Myocyte (in vitro differentiated cells): ENCODE data around the gene TANGO2. TPM values are rescaled to one million over a fixed set of nuclear protein-coding genes. Genes with fewer than 3 reads are reported as not detected.

Experiments
- DNase-seq: peaks from one replicate; pipeline ENCODE4 v3.0.0-alpha.2; 2012; ENCODE audit warnings: low read depth
- total RNA-seq: library from RNA; depleted of rRNA; stranded (reverse); fragments of >200 nt; gene quantifications from 2 replicates; pipeline ENCODE4 v1.2.3, GENCODE V29; 2014

Gene TANGO2
- total RNA-seq, 1 donor from 2014 or later: 39.0 TPM

DNA sequence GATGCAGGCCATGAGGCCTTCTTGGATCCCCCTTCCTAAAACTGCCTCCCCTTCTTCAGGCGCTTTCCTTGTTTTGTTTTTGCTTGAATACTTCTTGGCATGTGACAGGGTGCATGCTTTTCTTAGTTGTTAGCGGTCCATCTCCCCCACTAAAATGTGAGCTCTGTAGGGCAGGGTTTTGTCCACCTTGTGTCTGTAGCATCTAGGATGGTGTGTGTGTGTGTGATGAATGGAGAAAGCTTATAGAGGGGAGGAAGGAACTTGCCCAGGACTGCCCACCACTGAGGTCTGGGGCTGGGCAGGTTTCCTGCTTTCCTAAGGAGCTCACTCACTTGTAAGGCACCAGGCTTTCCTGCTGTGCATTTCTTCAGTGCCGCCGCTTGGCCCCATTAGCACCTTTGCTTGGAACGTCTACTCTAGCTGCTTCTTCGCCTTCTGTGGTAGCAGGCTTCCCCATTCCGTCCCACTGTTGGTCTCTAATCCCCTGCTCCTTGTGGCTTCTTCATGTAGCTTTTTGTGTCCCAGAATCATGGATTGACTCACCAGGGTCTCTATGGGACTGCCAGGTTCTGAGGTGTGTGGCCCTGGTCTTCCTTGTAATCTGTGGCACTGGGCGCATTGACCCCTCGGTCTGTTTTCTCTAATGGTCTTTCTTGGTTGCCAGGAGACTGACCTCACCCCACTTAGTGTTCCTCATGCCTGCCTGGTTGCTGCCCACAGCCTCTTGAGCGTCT, 62.4 kb downstream of the TANGO2 start:
- no peak for DNase-seq

DNA sequence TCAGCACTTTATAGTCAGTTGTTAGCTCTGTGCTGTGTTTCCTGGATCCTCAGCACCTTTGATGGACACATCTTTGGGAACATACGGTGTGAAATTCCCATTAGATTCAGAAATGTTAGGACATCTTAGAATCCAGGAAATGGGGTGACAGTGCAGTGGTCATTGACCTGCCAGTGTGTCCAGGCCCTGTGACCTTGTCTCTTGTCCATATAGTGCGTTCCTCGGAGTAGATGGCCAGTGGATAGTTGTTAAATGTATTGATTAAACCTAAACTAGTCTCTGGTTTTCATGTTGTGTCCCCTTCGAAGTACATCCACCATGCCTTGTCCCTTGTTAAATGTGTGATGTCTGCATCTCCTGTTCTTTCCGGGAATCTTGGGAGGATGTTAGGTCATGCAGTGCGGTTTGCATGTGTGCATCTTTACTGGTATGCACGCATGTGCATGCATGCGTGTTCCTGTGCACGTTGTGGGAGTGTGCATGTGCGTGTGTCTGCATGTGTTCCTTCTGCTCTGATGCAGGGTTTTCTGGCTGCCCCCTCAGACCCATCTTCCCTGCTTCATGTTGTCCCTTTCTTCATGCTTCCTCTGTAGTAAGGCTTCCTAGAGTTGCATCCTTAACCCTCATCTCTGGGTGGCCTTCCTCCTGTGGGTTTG, 63.1 kb downstream of the TANGO2 start:
- DNase-seq: no peak

DNA sequence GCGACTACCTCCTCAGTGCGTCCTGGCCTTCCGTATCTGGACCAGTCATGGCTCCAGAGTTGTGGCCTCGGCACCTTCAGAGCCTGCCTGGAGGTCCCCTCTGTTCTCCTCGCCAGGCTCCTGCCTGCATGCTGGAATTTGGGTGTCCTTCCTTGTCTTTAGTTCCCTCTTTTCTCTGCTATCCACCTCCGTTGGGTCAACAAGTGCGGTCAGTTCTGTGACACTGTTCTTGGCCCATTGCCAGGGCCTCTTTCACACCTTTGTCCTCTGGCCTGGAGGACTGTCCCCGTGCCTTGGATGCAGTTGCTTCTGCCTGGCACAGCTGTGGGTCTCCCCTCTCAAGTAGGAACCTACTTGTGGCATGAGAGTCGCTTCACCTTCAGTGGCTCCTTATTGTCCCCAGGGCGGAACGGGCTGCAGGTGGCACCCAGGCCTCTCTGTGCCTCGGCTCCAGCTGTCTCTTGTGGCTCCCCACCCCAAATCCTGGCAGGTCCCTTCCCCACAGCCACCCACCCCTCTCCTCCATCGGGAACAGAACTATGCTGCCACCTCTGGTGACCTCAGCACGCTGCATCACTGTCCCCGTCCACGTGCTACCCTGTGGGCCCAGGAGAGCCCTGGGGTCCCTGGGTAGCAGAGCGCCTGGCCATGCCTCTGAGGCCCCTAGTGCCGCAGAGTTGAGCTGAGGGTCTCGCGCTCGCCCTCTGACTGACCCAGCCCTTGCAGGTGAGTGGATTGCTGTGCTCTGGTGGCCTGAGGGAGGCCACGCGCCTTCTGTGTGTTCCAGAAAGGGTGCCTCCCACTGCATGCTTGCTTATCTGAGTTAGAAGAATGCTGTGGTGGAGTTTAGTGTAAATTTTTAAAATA, 63.9 kb downstream of the TANGO2 start:
- no peak for DNase-seq

- DNase-seq: no peak
Observed at GRCh38 chr22:20085651-20086050, 64.7 kb downstream of the TANGO2 start.

- no peak for DNase-seq
Observed at GRCh38 chr22:20086101-20086599, 65.2 kb downstream of the TANGO2 start.

DNA sequence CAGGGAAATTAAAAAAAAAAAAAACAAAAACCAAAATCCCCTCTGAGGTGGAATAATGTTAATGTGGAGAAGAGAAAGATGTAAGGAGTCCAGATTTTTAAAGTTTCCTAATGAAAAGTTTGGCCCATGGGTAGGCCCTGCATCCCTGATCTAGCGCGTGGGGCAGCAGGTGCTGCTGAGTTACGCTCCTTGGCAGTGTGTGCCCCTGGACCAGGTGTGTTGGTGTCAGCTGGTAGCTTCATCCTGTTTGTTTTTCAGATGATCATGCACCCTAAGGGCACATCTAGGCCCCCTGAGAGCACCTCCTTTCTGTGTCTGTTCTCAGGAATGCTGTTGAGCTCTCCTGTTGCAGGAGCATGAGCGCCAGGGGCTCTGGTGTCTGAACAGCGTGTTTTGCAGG, 65.9 kb downstream of the TANGO2 start:
- DNase-seq: no peak

DNA sequence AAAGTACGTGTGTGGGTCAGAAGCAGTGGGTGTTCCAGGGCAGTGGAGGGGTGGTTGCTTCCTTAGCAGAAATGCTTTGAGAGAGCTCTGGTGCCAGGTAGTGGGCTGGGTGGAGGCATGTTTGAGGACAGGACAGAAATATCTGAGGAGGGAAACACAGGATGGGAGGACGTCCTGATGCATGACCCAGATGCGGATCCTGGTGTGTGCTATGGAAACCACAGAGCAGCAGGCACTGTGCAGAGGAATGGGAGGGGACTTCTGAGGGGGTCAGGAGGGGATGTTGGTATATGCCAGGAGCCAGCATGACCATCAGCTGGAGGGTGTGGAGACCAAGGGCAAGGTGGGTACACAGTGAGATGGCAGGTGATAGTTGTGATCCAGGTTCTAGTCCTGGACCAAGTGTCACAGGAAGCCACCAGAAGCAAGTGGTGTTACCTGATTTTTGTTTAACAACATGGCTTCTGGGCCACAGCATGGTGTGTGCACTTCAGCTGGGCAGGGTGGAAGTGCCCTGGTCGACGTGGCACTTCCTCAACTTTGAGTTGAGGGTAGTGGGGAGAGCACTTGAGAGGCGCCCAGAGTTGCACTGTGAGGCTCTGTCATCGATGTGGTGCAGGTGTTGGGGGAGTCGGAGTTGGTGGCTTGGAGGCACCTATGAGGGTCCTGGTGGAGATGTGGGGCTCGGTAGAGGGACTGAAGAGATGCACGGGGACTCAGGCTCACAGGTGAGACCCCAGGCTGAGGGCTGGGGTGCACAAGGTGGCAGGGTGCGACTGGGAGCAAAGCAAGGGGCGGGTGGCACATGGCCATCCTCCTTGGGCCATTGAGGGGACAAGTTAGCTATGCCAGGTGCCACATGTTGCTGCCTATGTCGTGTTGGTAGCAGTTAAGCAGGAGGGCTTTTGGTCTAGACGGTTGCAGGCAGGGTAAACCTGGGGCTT, 66.7 kb downstream of the TANGO2 start:
- DNase-seq: no peak

GRCh38 chr22:20088263-20088648, 67.3 kb downstream of the TANGO2 start:
- no peak for DNase-seq

- DNase-seq: no peak
Observed at GRCh38 chr22:20089226-20089976, 68.5 kb downstream of the TANGO2 start.

DNA sequence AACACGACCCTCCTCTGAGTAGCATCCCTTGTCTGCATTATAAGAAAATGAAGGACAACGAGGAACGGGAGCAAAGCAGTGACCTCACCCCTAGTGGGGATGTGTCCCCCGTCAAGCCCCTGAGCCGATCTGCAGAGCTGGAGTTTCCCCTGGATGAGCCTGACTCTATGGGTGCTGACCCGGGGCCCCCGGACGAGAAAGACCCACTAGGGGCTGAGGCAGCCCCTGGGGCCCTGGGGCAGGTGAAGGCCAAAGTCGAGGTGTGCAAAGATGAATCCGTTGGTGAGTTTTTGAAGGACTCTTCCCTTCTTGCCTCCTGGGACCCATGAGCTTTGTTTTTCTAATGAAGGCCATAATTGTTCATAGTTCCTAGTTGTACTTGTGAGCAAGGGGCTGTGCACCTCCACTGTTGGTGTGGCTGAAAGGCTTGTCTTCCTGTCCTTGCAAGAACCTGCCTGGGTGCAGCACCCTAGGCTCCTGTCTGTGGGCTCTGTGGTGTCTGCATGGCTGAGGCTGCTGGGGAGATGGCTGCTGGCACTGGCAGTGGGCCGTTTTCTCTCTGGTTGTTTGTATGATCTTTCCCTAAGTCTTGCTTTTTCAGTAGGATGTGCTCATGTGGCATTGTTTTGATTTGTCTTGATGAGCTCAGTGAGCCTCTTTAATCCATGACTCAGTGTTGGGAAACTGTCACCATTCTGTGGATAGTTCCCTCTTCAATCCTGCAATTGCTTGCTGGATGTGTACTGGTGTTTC, 69.2 kb downstream of the TANGO2 start:
- peak; percentile 56 for DNase-seq

GRCh38 chr22:20090730-20091240, 69.9 kb downstream of the TANGO2 start:
- DNase-seq: no peak

GRCh38 chr22:20091690-20092476, 71.0 kb downstream of the TANGO2 start:
- no peak for DNase-seq

- no peak for DNase-seq
Observed at GRCh38 chr22:20092477-20092854, 71.6 kb downstream of the TANGO2 start.

GRCh38 chr22:20093418-20094196, 72.7 kb downstream of the TANGO2 start:
- DNase-seq: peak; percentile 86

- no peak for DNase-seq
Observed at GRCh38 chr22:20094197-20094807, 73.4 kb downstream of the TANGO2 start.

- no peak for DNase-seq
Observed at GRCh38 chr22:20095521-20095920, 74.6 kb downstream of the TANGO2 start.
